Spleen (tissue), 7 donors: ENCODE measurements around the gene BCL2L2.

Experiments used
- POLR2A ChIP-seq, 3 donors: fragments of 450-650 bp; IDR thresholded peaks; one replicate each; pipeline ENCODE4 v1.5.1; 2017; ENCODE audit warnings: antibody characterized with exemption in 3 of 3, mild to moderate bottlenecking in 1 of 3
- TF ChIP-seq, protein P1 (sequence below), 11 experiments: fragments of 200-600 bp in 7 of 11; fragments of 450-650 bp in 4 of 11; sonication (generic) in 4 of 11; IDR thresholded peaks in 8 of 11; conservative IDR thresholded peaks in 3 of 11; 1 replicate in 7 of 11; 2 replicates in 4 of 11; pipeline versions ENCODE4 v1.4.0 to v1.8.0; 2016 to 2021; ENCODE audit warnings: antibody characterized with exemption in 11 of 11, inconsistent platforms in 4 of 11, mild to moderate bottlenecking in 1 of 11
- donor health status: DM: no; HTN: no; CAD: no; lungs with moderate emphysema.
- donor health status: DM: no; HTN: no; CAD: no.
- donor health status: DM: no; HTN: no; CAD: no.

DNA sequence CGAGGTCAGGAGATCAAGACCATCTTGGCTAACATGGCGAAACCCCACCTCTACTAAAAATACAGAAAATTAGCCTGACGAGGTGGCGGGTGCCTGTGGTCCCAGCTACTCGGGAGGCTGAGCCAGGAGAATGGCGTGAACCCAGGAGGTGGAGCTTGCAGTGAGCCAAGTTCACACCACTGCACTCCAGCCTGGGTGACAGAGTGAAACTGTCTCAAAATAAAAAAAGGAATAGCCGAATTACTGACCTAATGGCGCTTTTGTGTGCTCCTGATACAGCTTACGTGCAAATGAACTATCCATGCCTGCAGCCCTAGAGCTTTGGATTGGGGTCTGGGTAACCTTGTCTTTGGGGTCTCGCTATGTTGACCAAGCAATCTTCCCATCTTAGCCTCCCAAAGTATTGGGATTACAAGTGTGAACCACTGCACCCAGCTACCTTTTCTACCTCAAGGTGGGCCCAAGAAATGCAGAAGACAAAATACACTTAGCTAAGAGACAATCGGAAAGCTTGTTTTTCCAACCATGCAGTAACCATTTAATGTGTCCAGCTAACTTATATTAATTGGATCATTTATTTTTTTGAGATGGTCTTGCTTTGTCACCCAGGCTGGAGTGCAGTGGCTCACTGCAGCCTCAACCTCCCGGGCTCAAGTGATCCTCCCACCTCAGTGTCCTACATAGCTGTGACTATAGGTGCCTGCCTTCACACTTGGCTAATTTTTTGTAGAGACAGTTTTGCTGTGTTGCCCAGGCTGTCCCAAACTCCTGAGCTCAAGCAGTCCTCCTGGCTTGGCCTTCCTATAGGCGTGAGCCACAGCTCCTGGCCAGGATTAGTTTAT lies 20.1 kb downstream of the BCL2L2 start:
- TF ChIP-seq, protein P1, sequence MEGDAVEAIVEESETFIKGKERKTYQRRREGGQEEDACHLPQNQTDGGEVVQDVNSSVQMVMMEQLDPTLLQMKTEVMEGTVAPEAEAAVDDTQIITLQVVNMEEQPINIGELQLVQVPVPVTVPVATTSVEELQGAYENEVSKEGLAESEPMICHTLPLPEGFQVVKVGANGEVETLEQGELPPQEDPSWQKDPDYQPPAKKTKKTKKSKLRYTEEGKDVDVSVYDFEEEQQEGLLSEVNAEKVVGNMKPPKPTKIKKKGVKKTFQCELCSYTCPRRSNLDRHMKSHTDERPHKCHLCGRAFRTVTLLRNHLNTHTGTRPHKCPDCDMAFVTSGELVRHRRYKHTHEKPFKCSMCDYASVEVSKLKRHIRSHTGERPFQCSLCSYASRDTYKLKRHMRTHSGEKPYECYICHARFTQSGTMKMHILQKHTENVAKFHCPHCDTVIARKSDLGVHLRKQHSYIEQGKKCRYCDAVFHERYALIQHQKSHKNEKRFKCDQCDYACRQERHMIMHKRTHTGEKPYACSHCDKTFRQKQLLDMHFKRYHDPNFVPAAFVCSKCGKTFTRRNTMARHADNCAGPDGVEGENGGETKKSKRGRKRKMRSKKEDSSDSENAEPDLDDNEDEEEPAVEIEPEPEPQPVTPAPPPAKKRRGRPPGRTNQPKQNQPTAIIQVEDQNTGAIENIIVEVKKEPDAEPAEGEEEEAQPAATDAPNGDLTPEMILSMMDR (IDR thresholded peaks at IDR 0.05 in 8 of 11, conservative IDR thresholded peaks at IDR 0.05 in 3 of 11): no peak
- TF ChIP-seq POLR2A (IDR thresholded peaks at IDR 0.05): no peak
